GM12878 (cell line): Measurements from ENCODE around the gene DDR2. TPM values are rescaled to one million over a fixed set of nuclear protein-coding genes. Genes with fewer than 3 reads are reported as not detected.

Experiments used
- ATAC-seq: fragments of 200-7000 bp; cut with Tn5 transposase; 3 replicates; pipeline ENCODE4 v1.9.1; 2020; ENCODE audit warnings: mild to moderate bottlenecking, moderate library complexity
- BruUV-seq: library from RNA; stranded (reverse); fragments of 400-500 nt; replicated peaks from 2 replicates; lab custom pipeline; 2021; lab: Mats Ljungman, UMichigan
- CTCF ChIA-PET: fragments of 300-600 bp; sonication (Branson Sonifier 250); formaldehyde crosslinking; extraction: SDS; loops from one replicate; lab custom pipeline; 2021; ENCODE audit warnings: inconsistent platforms; lab: Yijun Ruan, JAX
- POLR2A ChIA-PET: fragments of 350-600 bp; formaldehyde crosslinking; extraction: SDS; loops from one replicate; lab custom pipeline; 2021; ENCODE audit warnings: inconsistent platforms; lab: Charles Lee
- RAD21 ChIA-PET: fragments of 300-600 bp; sonication (Branson Sonifier 250); formaldehyde crosslinking; loops from one replicate; lab custom pipeline; 2023; ENCODE audit warnings: antibody characterized with exemption; ENCODE audit not compliant: unreplicated experiment; lab: Charles Lee
- SMC1A ChIA-PET: fragments of 300-600 bp; sonication (Branson Sonifier 250); formaldehyde crosslinking; loops from one replicate; lab custom pipeline; 2023; ENCODE audit not compliant: unreplicated experiment, uncharacterized antibody; lab: Charles Lee
- DNase-seq: peaks from one replicate; pipeline ENCODE4 v3.0.0-alpha.2; 2011; ENCODE audit warnings: low read depth, low spot score
- FAIRE-seq: peaks from 3 replicates; lab custom pipeline; 2011; peaks lifted over from hg19 to GRCh38; lab: Jason Lieb, UNC
- H2AFZ ChIP-seq: 2 replicates; pipeline ENCODE4 v1.6.0; 2011; ENCODE audit warnings: low read depth, low read length, control low read depth; ENCODE audit not compliant: control insufficient read depth
- H3K27ac ChIP-seq: 2 replicates; pipeline ENCODE4 v1.5.1; 2011; ENCODE audit warnings: control low read depth; ENCODE audit not compliant: control insufficient read depth, insufficient read depth
- H3K27me3 ChIP-seq, 2 experiments: replicated peaks in 1 of 2; 2 replicates each; pipeline versions ENCODE4 v1.6.0 to v1.6.1; 2011; ENCODE audit warnings: low read length in 1 of 2; ENCODE audit not compliant: control insufficient read depth in 2 of 2, insufficient read depth in 2 of 2
- H3K36me3 ChIP-seq, 2 experiments: 2 replicates each; pipeline ENCODE4 v1.5.1; 2011; ENCODE audit warnings: low read length in 1 of 2; ENCODE audit not compliant: control insufficient read depth in 2 of 2, insufficient read depth in 2 of 2
- H3K4me1 ChIP-seq: 2 replicates; pipeline ENCODE4 v1.6.1; 2011; ENCODE audit warnings: mild to moderate bottlenecking, low read length, moderate library complexity, mixed read lengths; ENCODE audit not compliant: control insufficient read depth, insufficient read depth
- H3K4me2 ChIP-seq: 2 replicates; pipeline ENCODE4 v1.6.0; 2011; ENCODE audit warnings: control low read depth; ENCODE audit not compliant: control insufficient read depth, insufficient read depth
- H3K4me3 ChIP-seq: fragments of 200-600 bp; sonication (generic); 2 replicates; pipeline ENCODE4 v1.5.1; 2016
- H3K79me2 ChIP-seq: 2 replicates; pipeline ENCODE4 v1.6.0; 2011; ENCODE audit warnings: low read length; ENCODE audit not compliant: control insufficient read depth, insufficient read depth
- H3K9ac ChIP-seq: 2 replicates; pipeline ENCODE4 v1.8.0; 2011; ENCODE audit warnings: low read length, control low read depth, mixed read lengths; ENCODE audit not compliant: control insufficient read depth, insufficient read depth
- H3K9me3 ChIP-seq: replicated peaks from 3 replicates; pipeline ENCODE4 v1.5.1; 2011; ENCODE audit warnings: mild to moderate bottlenecking, low read length; ENCODE audit not compliant: control insufficient read depth, insufficient read depth
- H4K20me1 ChIP-seq: 2 replicates; pipeline ENCODE4 v1.6.0; 2011; ENCODE audit not compliant: control insufficient read depth, insufficient read depth
- BHLHE40 ChIP-seq, 2 experiments: fragments of 450-650 bp in 1 of 2; IDR thresholded peaks; 2 replicates each; pipeline ENCODE4 v1.6.1; 2011 to 2017; ENCODE audit warnings: low read depth in 2 of 2, borderline replicate concordance in 1 of 2, improper control_type of control experiment in 1 of 2, low read length in 1 of 2, mild to moderate bottlenecking in 1 of 2
- CHD4 ChIP-seq: fragments of 200-600 bp; sonication (generic); IDR thresholded peaks from 2 replicates; pipeline ENCODE4 v1.6.1; 2016; ENCODE audit warnings: mild to moderate bottlenecking
- CREM ChIP-seq: IDR thresholded peaks from 2 replicates; pipeline ENCODE4 v1.6.1; 2014; ENCODE audit warnings: antibody characterized with exemption, low read depth
- HDAC6 ChIP-seq: fragments of 200-600 bp; sonication (generic); IDR thresholded peaks from one replicate; pipeline ENCODE4 v1.8.0; 2017; ENCODE audit warnings: antibody characterized with exemption; ENCODE audit not compliant: unreplicated experiment
- POU2F2 ChIP-seq: IDR thresholded peaks from 3 replicates; pipeline ENCODE4 v1.6.1; 2011; ENCODE audit warnings: low read depth, mild to moderate bottlenecking, low read length, borderline replicate concordance
- RAD21 ChIP-seq: IDR thresholded peaks from 2 replicates; pipeline ENCODE4 v1.6.1; 2011; ENCODE audit warnings: mild to moderate bottlenecking, low read depth, low read length, moderate library complexity; ENCODE audit not compliant: insufficient read depth
- RB1 ChIP-seq: fragments of 450-650 bp; formaldehyde crosslinking; IDR thresholded peaks from 2 replicates; pipeline ENCODE4 v1.6.1; 2017; ENCODE audit warnings: mild to moderate bottlenecking, borderline replicate concordance
- SMARCA5 ChIP-seq: fragments of 450-650 bp; IDR thresholded peaks from 2 replicates; pipeline ENCODE4 v1.6.1; 2017; ENCODE audit warnings: mild to moderate bottlenecking
- SPI1 ChIP-seq: IDR thresholded peaks from 2 replicates; pipeline ENCODE4 v1.6.1; 2011; ENCODE audit warnings: low read depth, mild to moderate bottlenecking, low read length, moderate library complexity, borderline replicate concordance; ENCODE audit not compliant: insufficient read depth
- WGBS: methylation state at CpG from one replicate; pipeline ENCODE4 v1.1.6; 2016; ENCODE audit warnings: low lambda C conversion rate; ENCODE audit not compliant: insufficient replicate concordance, insufficient coverage; ENCODE audit errors: missing lambda C conversion rate; 5-methylcytosine and 5-hydroxymethylcytosine counted together
- in situ Hi-C: fragments of 300-500 bp; cut with MboI; formaldehyde crosslinking; loops from 9 replicates; pipeline ENCODE4 v1.14.3; 2018; ENCODE audit warnings: mixed read lengths
- intact Hi-C: fragments of 100-400 bp; cut with micrococcal nuclease; formaldehyde crosslinking; loops from one replicate; pipeline ENCODE4 v1.14.2; 2022; ENCODE audit not compliant: unreplicated experiment
- polyA plus RNA-seq, 11 experiments: library from polyadenylated mRNA; depleted of rRNA in 4 of 11; unstranded in 6 of 11; stranded (reverse) in 5 of 11; fragments of >200 nt; fragmentation: Nextera tagmentation in 4 of 11; fragmentation: Illumina TruSeq in 1 of 11; extraction: Ambion mirVana in 4 of 11; extraction: Trizol in 1 of 11; gene quantifications; 1 replicate in 1 of 11; 2 replicates in 10 of 11; pipeline versions ENCODE4 v1.2.1 to v1.2.3, GENCODE V29; 2011 to 2016; ENCODE audit warnings: inconsistent platforms in 2 of 11, missing spikeins in 2 of 11, low read depth in 1 of 11
- total RNA-seq, 4 experiments: library from RNA; depleted of rRNA in 3 of 4; stranded (reverse); fragments of >200 nt in 3 of 4; fragmentation: Illumina TruSeq in 1 of 4; extraction: Trizol in 1 of 4; gene quantifications; 2 replicates each; pipeline versions ENCODE4 v1.2.1 to v1.2.3, GENCODE V29; 2013 to 2021
- TF ChIP-seq, protein P1 (sequence below): fragments of 450-650 bp; IDR thresholded peaks from 2 replicates; pipeline ENCODE4 v1.6.1; 2017; ENCODE audit warnings: borderline replicate concordance
- TF ChIP-seq, protein P2 (sequence below): fragments of 150-350 bp; IDR thresholded peaks from 2 replicates; pipeline ENCODE4 v1.6.1; 2016; ENCODE audit warnings: low read depth, low read length
- TF ChIP-seq, protein P3 (sequence below), 3 experiments: IDR thresholded peaks in 2 of 3; conservative IDR thresholded peaks in 1 of 3; 2 replicates each; pipeline ENCODE4 v1.5.1; 2011; ENCODE audit warnings: low read depth in 3 of 3, low read length in 3 of 3, mild to moderate bottlenecking in 3 of 3, control low read depth in 2 of 3, moderate library complexity in 2 of 3, inconsistent platforms in 1 of 3, mixed read lengths in 1 of 3; ENCODE audit not compliant: control insufficient read depth in 2 of 3, insufficient read depth in 1 of 3; ENCODE audit errors: extremely low read depth in 1 of 3

The DDR2 gene
- total and polyA plus RNA-seq, 10 of the 15 experiments (the other 5 are each of a cell fraction or from before 2014, with no cell fraction given), result 1.9 to 8.8 (median 5.5) TPM

DNA sequence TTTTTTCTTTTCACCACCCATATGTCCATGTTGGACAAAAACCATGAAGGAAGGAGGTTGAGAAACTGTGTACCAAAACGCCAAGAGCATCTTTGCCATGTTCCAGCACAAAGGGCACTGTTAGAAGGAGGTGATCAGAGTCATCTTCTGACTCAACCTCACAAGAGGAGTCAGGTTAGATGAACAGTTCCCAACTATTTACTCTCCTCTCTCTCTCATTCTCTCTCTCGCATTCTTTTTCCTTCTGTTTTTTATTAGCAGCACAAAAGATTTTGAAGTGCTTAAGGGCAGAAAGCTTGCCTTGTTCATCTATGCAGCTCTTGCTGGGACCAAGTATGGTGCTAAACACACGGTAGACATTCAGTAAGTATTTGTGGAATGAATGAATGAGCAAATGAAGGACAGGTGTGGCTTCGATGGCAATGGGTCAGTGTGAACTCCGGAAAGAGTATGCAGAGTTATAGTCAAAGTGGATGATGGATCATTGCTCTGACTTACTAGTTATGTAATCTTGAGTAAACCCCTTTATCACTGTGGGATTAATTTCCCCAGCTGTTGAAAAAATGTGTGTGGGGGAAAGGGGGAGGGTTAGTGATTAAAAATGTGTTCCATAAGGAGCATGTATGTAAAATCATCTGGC is 33.9 kb downstream of the DDR2 start:
- FAIRE-seq (no peak), ATAC-seq (no peak), DNase-seq (no peak)
- WGBS, result 52% methylated on average over 5 of the region's 5 CpGs
- Histone ChIP-seq H3K36me3 (no peaks in the 10 kb centered on the region; a peak in 1 of 4 replicates), H3K9me3 (no peaks in the 10 kb centered on the region), H2AFZ (no peak overlapping the region), H3K4me1 (peaks cover 6% of the 10 kb centered on the region), H3K4me3 (no peak overlapping the region), H4K20me1 (no peaks in the 10 kb centered on the region), H3K9ac (no peak overlapping the region), H3K27ac (no peak overlapping the region), H3K4me2 (no peak overlapping the region), H3K79me2 (no peaks in the 10 kb centered on the region), H3K27me3 (no peaks in the 10 kb centered on the region)
- intact Hi-C loops (no loop called here), in situ Hi-C loops (no loop called here)
- ChIA-PET CTCF (interaction anchor here (1.4 to 3.7 kb wide), 2 partner anchors 11 to 18 kb away, joined by 3 to 12 read pairs; no protein-coding TSS in a partner anchor), POLR2A (interaction anchor here (1.0 to 1.2 kb wide), 2 partner anchors 31 to 34 kb away, joined by 3 read pairs; partner anchors contain the start of gene DDR2), SMC1A (interaction anchor here (1.2 to 1.4 kb wide), 7 partner anchors 10 to 65 kb away, joined by 3 to 6 read pairs (median 4); partner anchors contain the start of gene DDR2), RAD21 (no interaction called here)
- BruUV-seq, result no TSS peak
- TF ChIP-seq, protein P1, sequence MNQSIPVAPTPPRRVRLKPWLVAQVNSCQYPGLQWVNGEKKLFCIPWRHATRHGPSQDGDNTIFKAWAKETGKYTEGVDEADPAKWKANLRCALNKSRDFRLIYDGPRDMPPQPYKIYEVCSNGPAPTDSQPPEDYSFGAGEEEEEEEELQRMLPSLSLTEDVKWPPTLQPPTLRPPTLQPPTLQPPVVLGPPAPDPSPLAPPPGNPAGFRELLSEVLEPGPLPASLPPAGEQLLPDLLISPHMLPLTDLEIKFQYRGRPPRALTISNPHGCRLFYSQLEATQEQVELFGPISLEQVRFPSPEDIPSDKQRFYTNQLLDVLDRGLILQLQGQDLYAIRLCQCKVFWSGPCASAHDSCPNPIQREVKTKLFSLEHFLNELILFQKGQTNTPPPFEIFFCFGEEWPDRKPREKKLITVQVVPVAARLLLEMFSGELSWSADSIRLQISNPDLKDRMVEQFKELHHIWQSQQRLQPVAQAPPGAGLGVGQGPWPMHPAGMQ, result no peak
- no peak for TF ChIP-seq HDAC6
- no peak for TF ChIP-seq BHLHE40 (IDR thresholded peaks at IDR 0.05; ENCODE audit: borderline replicate concordance in 1 of 2, low read depth in 2 of 2, low read length in 1 of 2)
- no peak for TF ChIP-seq CHD4
- no peak for TF ChIP-seq RB1
- no peak for TF ChIP-seq POU2F2
- no peak for TF ChIP-seq RAD21
- TF ChIP-seq, protein P2, sequence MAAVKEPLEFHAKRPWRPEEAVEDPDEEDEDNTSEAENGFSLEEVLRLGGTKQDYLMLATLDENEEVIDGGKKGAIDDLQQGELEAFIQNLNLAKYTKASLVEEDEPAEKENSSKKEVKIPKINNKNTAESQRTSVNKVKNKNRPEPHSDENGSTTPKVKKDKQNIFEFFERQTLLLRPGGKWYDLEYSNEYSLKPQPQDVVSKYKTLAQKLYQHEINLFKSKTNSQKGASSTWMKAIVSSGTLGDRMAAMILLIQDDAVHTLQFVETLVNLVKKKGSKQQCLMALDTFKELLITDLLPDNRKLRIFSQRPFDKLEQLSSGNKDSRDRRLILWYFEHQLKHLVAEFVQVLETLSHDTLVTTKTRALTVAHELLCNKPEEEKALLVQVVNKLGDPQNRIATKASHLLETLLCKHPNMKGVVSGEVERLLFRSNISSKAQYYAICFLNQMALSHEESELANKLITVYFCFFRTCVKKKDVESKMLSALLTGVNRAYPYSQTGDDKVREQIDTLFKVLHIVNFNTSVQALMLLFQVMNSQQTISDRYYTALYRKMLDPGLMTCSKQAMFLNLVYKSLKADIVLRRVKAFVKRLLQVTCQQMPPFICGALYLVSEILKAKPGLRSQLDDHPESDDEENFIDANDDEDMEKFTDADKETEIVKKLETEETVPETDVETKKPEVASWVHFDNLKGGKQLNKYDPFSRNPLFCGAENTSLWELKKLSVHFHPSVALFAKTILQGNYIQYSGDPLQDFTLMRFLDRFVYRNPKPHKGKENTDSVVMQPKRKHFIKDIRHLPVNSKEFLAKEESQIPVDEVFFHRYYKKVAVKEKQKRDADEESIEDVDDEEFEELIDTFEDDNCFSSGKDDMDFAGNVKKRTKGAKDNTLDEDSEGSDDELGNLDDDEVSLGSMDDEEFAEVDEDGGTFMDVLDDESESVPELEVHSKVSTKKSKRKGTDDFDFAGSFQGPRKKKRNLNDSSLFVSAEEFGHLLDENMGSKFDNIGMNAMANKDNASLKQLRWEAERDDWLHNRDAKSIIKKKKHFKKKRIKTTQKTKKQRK, result no peak
- TF ChIP-seq CREM, result no peak
- TF ChIP-seq SPI1, result no peak
- TF ChIP-seq, protein P3, sequence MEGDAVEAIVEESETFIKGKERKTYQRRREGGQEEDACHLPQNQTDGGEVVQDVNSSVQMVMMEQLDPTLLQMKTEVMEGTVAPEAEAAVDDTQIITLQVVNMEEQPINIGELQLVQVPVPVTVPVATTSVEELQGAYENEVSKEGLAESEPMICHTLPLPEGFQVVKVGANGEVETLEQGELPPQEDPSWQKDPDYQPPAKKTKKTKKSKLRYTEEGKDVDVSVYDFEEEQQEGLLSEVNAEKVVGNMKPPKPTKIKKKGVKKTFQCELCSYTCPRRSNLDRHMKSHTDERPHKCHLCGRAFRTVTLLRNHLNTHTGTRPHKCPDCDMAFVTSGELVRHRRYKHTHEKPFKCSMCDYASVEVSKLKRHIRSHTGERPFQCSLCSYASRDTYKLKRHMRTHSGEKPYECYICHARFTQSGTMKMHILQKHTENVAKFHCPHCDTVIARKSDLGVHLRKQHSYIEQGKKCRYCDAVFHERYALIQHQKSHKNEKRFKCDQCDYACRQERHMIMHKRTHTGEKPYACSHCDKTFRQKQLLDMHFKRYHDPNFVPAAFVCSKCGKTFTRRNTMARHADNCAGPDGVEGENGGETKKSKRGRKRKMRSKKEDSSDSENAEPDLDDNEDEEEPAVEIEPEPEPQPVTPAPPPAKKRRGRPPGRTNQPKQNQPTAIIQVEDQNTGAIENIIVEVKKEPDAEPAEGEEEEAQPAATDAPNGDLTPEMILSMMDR (IDR thresholded peaks at IDR 0.05 in 2 of 3, conservative IDR thresholded peaks at IDR 0.05 in 1 of 3; ENCODE audit: control insufficient read depth in 2 of 3, extremely low read depth in 1 of 3, insufficient read depth in 1 of 3, low read depth in 3 of 3, low read length in 3 of 3), result no peak
- no peak for TF ChIP-seq SMARCA5
